K562 (cell line): ENCODE data around the gene COL23A1.

Experiments
- MAFK ChIP-seq: IDR thresholded peaks from 2 replicates; pipeline ENCODE4 v1.6.1; 2011; ENCODE audit warnings: low read length, improper control_type of control experiment
- ZNF212 ChIP-seq: fragments of 450-650 bp; formaldehyde crosslinking; IDR thresholded peaks from 2 replicates; pipeline ENCODE4 v1.4.0; 2020; ENCODE audit warnings: mild to moderate bottlenecking
- ZNF561 ChIP-seq: fragments of 450-650 bp; formaldehyde crosslinking; conservative IDR thresholded peaks from 2 replicates; pipeline ENCODE4 v1.4.0; 2020; ENCODE audit warnings: mild to moderate bottlenecking, moderate library complexity
- TF ChIP-seq, protein P1 (sequence below), 3 experiments: IDR thresholded peaks in 2 of 3; conservative IDR thresholded peaks in 1 of 3; 2 replicates each; pipeline ENCODE4 v1.5.1; 2011 to 2012; ENCODE audit warnings: low read length in 3 of 3, mild to moderate bottlenecking in 3 of 3, control low read depth in 2 of 3, improper control_type of control experiment in 1 of 3, inconsistent platforms in 1 of 3, low read depth in 1 of 3, mixed read lengths in 1 of 3, moderate library complexity in 1 of 3; ENCODE audit not compliant: insufficient read depth in 2 of 3
- TF ChIP-seq, protein P2 (sequence below), 2 experiments: fragments of 250-450 bp in 1 of 2; fragments of 450-650 bp in 1 of 2; sonication (Bioruptor Pico) in 1 of 2; IDR thresholded peaks; 2 replicates each; pipeline versions ENCODE4 v1.6.1 to v1.8.0; 2016 to 2021; ENCODE audit warnings: mild to moderate bottlenecking in 2 of 2, moderate library complexity in 2 of 2, missing compliant biosample characterization in 1 of 2, missing genetic modification characterization in 1 of 2

DNA sequence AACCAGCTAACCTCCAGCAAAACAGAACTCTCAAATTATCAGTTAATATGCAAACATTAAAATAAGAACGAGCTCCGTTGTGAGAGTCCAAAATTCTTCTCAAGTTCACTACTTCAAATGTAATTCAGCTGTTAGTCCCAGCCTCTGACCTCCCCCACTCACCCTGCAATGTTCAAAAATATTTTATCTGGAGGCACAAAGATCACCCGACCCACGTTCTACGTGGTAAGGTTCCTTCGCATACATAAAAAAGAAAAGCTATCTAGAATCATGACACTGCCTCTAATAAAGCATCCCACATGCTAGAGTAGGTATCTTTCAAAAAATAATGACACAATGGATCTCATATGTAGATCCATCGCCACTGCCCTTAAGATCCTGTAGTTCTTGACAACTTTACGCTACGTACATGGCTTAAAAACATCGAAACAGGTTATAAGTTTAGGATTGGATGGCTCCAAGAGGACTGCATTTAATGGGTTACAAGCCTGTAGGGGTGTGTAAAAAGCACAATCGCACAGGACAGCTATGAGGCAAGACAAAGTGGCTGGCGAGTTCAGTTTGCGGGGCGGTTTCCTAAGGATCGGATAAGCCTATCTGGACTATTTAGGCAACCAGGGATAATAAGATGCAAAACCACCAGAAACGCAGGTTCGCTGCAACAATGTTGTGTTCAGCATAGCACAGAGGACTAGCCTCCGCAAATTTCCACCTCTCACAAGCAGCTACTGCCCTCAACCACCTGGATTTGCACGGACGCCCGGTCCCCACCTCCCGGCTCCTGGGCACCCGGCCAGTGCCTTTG, 35.7 kb upstream of the COL23A1 start:
- TF ChIP-seq MAFK (no peak), ZNF561 (no peak), ZNF212 (CRISPR knock-in tag) (no peak)
- TF ChIP-seq, protein P1, sequence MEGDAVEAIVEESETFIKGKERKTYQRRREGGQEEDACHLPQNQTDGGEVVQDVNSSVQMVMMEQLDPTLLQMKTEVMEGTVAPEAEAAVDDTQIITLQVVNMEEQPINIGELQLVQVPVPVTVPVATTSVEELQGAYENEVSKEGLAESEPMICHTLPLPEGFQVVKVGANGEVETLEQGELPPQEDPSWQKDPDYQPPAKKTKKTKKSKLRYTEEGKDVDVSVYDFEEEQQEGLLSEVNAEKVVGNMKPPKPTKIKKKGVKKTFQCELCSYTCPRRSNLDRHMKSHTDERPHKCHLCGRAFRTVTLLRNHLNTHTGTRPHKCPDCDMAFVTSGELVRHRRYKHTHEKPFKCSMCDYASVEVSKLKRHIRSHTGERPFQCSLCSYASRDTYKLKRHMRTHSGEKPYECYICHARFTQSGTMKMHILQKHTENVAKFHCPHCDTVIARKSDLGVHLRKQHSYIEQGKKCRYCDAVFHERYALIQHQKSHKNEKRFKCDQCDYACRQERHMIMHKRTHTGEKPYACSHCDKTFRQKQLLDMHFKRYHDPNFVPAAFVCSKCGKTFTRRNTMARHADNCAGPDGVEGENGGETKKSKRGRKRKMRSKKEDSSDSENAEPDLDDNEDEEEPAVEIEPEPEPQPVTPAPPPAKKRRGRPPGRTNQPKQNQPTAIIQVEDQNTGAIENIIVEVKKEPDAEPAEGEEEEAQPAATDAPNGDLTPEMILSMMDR (IDR thresholded peaks at IDR 0.05 in 2 of 3, conservative IDR thresholded peaks at IDR 0.05 in 1 of 3; ENCODE audit: insufficient read depth in 2 of 3, low read depth in 1 of 3, low read length in 3 of 3): no peak
- TF ChIP-seq, protein P2, sequence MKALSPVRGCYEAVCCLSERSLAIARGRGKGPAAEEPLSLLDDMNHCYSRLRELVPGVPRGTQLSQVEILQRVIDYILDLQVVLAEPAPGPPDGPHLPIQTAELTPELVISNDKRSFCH (CRISPR knock-in tag; IDR thresholded peaks at IDR 0.05): no peak
- TF ChIP-seq, protein P2 (tag; IDR thresholded peaks at IDR 0.05): no peak
